Transverse colon (tissue), 4 donors: ENCODE results near the gene ZFPL1. TPM values are rescaled to one million over a fixed set of nuclear protein-coding genes. Genes with fewer than 3 reads are reported as not detected.

ENCODE experiments used
- DNase-seq: peaks from one replicate; pipeline ENCODE4 v3.0.0-alpha.2; 2019
- H3K27ac ChIP-seq, 4 donors: fragments of 200-600 bp; sonication (generic); 2 replicates each; pipeline ENCODE4 v1.5.1; 2016 to 2018; ENCODE audit warnings: inconsistent platforms in 4 of 4
- H3K27me3 ChIP-seq: fragments of 200-600 bp; sonication (generic); 2 replicates; pipeline ENCODE4 v1.5.1; 2017; ENCODE audit warnings: inconsistent platforms
- H3K36me3 ChIP-seq, 4 donors: fragments of 200-600 bp; sonication (generic); 2 replicates each; pipeline ENCODE4 v1.5.1; 2017 to 2019; ENCODE audit warnings: inconsistent platforms in 4 of 4
- H3K4me1 ChIP-seq, 4 donors: fragments of 200-600 bp; sonication (generic); 2 replicates each; pipeline ENCODE4 v1.5.1; 2017 to 2020; ENCODE audit warnings: inconsistent platforms in 4 of 4
- H3K4me3 ChIP-seq, 4 donors: fragments of 200-600 bp; sonication (generic); 1 replicate in 1 of 4; 2 replicates in 3 of 4; pipeline versions ENCODE4 v1.5.1 to v1.6.1; 2017 to 2019; ENCODE audit warnings: inconsistent platforms in 4 of 4
- H3K9me3 ChIP-seq, 2 donors: fragments of 200-600 bp; sonication (generic); 2 replicates each; pipeline ENCODE4 v1.5.1; 2017 to 2019; ENCODE audit warnings: inconsistent platforms in 2 of 2
- CTCF ChIP-seq, 5 experiments: fragments of 200-600 bp in 3 of 5; fragments of 450-650 bp in 2 of 5; sonication (generic) in 3 of 5; IDR thresholded peaks; 1 replicate in 2 of 5; 2 replicates in 3 of 5; pipeline ENCODE4 v1.5.1; 2016 to 2017; ENCODE audit warnings: antibody characterized with exemption in 5 of 5, inconsistent platforms in 3 of 5, mild to moderate bottlenecking in 2 of 5, moderate library complexity in 1 of 5
- EP300 ChIP-seq: sonication (generic); formaldehyde crosslinking; IDR thresholded peaks from one replicate; pipeline ENCODE4 v1.6.1; 2017; ENCODE audit warnings: antibody characterized with exemption, low read depth
- POLR2A ChIP-seq: fragments of 450-650 bp; IDR thresholded peaks from one replicate; pipeline ENCODE4 v1.6.1; 2016; ENCODE audit warnings: antibody characterized with exemption, mild to moderate bottlenecking, moderate library complexity
- POLR2AphosphoS5 ChIP-seq, 3 donors: sonication (generic); formaldehyde crosslinking; IDR thresholded peaks; one replicate each; pipeline ENCODE4 v1.6.1; 2016; ENCODE audit warnings: antibody characterized with exemption in 3 of 3
- WGBS, 2 donors: methylation state at CpG; one replicate each; pipeline ENCODE4 v1.1.5; 2018; ENCODE audit warnings: low coverage in 1 of 2; 5-methylcytosine and 5-hydroxymethylcytosine counted together
- in situ Hi-C, 4 donors: fragments of 200-750 bp; cut with MboI; loops; one replicate each; pipeline versions ENCODE4 v1.15.0 to v1.15.1; 2017; ENCODE audit warnings: low sequenced_read_pairs in 3 of 4, low pct_ligation_motif_present in 1 of 4, low pct_unique_long_range_greater_than_20kb in 1 of 4
- intact Hi-C: fragments of 100-400 bp; cut with DNase I; formaldehyde crosslinking; loops from one replicate; pipeline ENCODE4 v1.15.1; 2023; ENCODE audit warnings: low total_unique reads
- total RNA-seq, 4 donors: library from RNA; depleted of rRNA; stranded (reverse); fragments of >200 nt; gene quantifications; one replicate each; pipeline ENCODE4 v1.1.0, GENCODE V29; 2016

ZFPL1 gene
- total RNA-seq, 4 donors from 2014 or later = 44.5 to 105 (median 64.2) TPM

DNA sequence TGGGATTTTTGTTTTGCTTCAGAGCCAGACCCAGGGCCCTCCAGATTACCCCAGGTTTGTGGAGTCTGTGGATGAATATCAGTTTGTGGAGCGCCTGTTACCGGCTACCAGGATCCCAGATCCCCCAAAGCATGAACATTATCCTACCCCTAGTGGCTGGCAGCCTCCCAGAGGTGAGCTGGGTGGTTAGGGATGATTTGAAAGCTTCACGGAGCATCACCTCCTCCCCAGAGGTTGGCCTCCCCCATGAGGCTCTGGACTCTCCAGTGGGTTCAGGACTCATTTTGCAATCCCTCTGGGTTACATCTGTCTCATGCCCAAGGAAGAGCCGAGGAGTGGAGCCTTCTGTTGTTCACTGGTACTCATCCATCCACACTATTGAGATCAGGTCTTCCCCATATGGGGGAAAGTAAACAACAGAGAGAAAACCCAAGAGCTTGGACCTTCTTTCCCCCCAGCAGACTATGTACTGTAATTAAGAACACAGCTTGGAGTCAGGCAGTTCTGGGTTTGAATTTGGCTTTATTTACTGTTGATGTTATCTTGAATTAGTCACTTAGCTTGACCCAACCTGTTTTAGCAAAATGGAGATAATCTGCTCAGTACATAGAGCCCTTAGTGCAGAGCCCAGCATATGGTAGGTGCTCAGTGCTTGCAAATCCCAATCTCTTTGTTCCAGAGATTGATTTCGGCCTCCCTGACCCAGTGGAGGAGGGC, 40.6 kb downstream of the ZFPL1 start:
- intact Hi-C loops (no loop called here), in situ Hi-C loops (no loop called here)
- no peak for DNase-seq
- peaks cover 0 to 60% (median 26%) of the 10 kb centered on the region in 4 donors for H3K36me3 ChIP-seq
- no peaks in the 10 kb centered on the region for H3K27me3 ChIP-seq
- H3K4me1 ChIP-seq = peaks cover 11 to 26% (median 18%) of the 10 kb centered on the region in 4 donors
- TF ChIP-seq EP300 (no peak), POLR2AphosphoS5 (IDR thresholded peaks at IDR 0.05) (no peak), POLR2A (no peak), CTCF (IDR thresholded peaks at IDR 0.05) (no peak)
- no peaks in the 10 kb centered on the region for H3K9me3 ChIP-seq
- 91% methylated on average over 5 of the region's 5 CpGs; no CpG with 5 or more reads in 1 of the 2 donors for WGBS, 2 donors
- no peak overlapping the region for H3K27ac ChIP-seq
- H3K4me3 ChIP-seq = no peak overlapping the region

- H3K27me3 ChIP-seq = no peaks in the 10 kb centered on the region
- H3K4me3 ChIP-seq = no peak overlapping the region
- in situ Hi-C loops (no loop called here), intact Hi-C loops (no loop called here)
- 93% methylated on average over 12 of the region's 12 CpGs; no CpG with 5 or more reads in 1 of the 2 donors for WGBS, 2 donors
- no peak for DNase-seq
- peaks cover 11 to 22% (median 18%) of the 10 kb centered on the region in 4 donors for H3K4me1 ChIP-seq
- H3K9me3 ChIP-seq = no peaks in the 10 kb centered on the region
- no peak overlapping the region for H3K27ac ChIP-seq
- H3K36me3 ChIP-seq = peaks cover 0 to 60% (median 29%) of the 10 kb centered on the region in 4 donors
- TF ChIP-seq CTCF (IDR thresholded peaks at IDR 0.05) = no peak
- no peak for TF ChIP-seq POLR2AphosphoS5 (IDR thresholded peaks at IDR 0.05)
- no peak for TF ChIP-seq POLR2A
- no peak for TF ChIP-seq EP300
Observed at GRCh38 chr11:65125197-65126056, 41.4 kb downstream of the ZFPL1 start.

DNA sequence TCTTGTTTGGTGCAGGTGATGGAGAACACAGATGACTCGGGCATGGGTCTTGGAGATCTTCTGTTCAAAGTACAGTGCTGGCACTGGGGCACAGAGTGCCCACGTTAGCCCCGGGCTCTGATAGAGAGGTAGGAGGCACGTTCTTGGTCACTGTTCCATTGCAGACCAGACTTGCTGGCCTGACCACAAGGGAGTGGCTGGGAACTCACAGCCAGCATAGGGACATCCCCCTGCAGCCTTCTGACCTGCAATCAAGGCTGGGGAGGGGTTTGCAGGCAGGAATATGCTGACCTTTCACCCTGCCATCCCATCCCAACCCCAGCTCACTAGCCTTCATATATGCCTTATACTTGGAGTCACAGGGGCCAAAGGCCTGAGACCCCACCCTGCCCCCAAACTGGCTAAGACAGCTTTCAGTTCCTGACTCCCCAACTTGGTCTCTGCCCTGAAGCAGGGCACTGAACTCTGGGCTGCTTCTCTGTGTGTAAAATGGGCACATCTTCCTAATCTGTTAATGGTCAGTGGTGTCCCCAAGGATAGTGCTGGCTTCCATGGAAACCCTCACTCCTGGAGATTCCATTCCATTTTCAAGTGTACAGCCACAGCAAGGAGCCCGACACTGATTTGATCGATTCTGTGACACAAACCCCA, 42.7 kb downstream of the ZFPL1 start:
- H3K27me3 ChIP-seq = no peaks in the 10 kb centered on the region
- no peak overlapping the region for H3K4me3 ChIP-seq
- in situ Hi-C loops (no loop called here), intact Hi-C loops (no loop called here)
- no peak for DNase-seq
- no peak overlapping the region for H3K27ac ChIP-seq
- TF ChIP-seq CTCF (IDR thresholded peaks at IDR 0.05) (no peak), POLR2A (no peak), POLR2AphosphoS5 (IDR thresholded peaks at IDR 0.05) (no peak), EP300 (no peak)
- H3K4me1 ChIP-seq = peaks cover 5 to 12% (median 9%) of the 10 kb centered on the region in 4 donors
- no peaks in the 10 kb centered on the region for H3K9me3 ChIP-seq
- H3K36me3 ChIP-seq = peaks cover 0 to 69% (median 33%) of the 10 kb centered on the region in 4 donors
- WGBS, 2 donors = 87% methylated on average over 5 of the region's 6 CpGs; no CpG with 5 or more reads in 1 of the 2 donors
